Measurements from ENCODE around the gene ACSF2.

The ACSF2 gene

DNA sequence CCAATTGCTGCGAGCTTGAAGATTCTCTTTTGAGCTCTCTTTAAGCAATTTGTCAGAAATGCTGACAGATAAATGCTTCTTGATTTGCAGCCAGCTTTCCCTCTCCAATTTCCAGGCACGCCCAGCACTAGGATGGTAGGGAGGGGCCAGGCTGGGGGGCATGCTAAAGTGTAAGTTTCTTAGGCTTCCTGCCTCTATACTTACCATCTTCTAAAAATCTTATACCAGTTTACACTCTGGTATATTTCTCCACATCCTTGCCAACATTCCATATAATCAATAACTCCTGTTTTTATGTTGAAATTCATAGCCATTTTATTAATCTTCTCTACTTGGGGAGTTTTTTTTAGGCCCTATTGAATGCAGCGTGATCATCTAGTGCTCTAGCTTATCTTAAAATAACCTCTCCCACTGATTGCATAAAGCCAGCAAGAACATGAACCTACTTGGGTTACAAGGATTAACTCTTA is 17.5 kb downstream of the ACSF2 start:
- no peaks in the 10 kb centered on the region for H3K9me2 ChIP-seq (replicated peaks; ENCODE audit: insufficient read depth, low read length)
- no peaks in the 10 kb centered on the region for H3F3A ChIP-seq (ENCODE audit: insufficient read depth)
- H3K79me2 ChIP-seq (ENCODE audit: insufficient read depth, low read length): no peaks in the 10 kb centered on the region
- H3K36me3 ChIP-seq (ENCODE audit: low read length): no peaks in the 10 kb centered on the region
- no peak overlapping the region for H3K9ac ChIP-seq (ENCODE audit: low read length)
- no peaks in the 10 kb centered on the region for H3K27me3 ChIP-seq (ENCODE audit: low read length)
- TF ChIP-seq, protein P1, sequence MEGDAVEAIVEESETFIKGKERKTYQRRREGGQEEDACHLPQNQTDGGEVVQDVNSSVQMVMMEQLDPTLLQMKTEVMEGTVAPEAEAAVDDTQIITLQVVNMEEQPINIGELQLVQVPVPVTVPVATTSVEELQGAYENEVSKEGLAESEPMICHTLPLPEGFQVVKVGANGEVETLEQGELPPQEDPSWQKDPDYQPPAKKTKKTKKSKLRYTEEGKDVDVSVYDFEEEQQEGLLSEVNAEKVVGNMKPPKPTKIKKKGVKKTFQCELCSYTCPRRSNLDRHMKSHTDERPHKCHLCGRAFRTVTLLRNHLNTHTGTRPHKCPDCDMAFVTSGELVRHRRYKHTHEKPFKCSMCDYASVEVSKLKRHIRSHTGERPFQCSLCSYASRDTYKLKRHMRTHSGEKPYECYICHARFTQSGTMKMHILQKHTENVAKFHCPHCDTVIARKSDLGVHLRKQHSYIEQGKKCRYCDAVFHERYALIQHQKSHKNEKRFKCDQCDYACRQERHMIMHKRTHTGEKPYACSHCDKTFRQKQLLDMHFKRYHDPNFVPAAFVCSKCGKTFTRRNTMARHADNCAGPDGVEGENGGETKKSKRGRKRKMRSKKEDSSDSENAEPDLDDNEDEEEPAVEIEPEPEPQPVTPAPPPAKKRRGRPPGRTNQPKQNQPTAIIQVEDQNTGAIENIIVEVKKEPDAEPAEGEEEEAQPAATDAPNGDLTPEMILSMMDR (IDR thresholded peaks at IDR 0.05; ENCODE audit: insufficient read depth, low read length, poor library complexity, severe bottlenecking): no peak
- no peak for TF ChIP-seq EZH2phosphoT487 (conservative IDR thresholded peaks at IDR 0.05; ENCODE audit: low read length)
- H3K9me3 ChIP-seq (ENCODE audit: insufficient read depth, low read length): no peaks in the 10 kb centered on the region
- no peak overlapping the region for H2AFZ ChIP-seq (ENCODE audit: low read depth, low read length, severe bottlenecking)
- H4K20me1 ChIP-seq (ENCODE audit: low read depth, low read length): no peaks in the 10 kb centered on the region
- H3K27ac ChIP-seq (ENCODE audit: low read depth, low read length): no peak overlapping the region
- no peak overlapping the region for H3K4me3 ChIP-seq (ENCODE audit: insufficient read depth, low read length, poor library complexity, severe bottlenecking)
- no peak overlapping the region for H3K4me2 ChIP-seq (ENCODE audit: low read depth, low read length, poor library complexity, severe bottlenecking)

DNA sequence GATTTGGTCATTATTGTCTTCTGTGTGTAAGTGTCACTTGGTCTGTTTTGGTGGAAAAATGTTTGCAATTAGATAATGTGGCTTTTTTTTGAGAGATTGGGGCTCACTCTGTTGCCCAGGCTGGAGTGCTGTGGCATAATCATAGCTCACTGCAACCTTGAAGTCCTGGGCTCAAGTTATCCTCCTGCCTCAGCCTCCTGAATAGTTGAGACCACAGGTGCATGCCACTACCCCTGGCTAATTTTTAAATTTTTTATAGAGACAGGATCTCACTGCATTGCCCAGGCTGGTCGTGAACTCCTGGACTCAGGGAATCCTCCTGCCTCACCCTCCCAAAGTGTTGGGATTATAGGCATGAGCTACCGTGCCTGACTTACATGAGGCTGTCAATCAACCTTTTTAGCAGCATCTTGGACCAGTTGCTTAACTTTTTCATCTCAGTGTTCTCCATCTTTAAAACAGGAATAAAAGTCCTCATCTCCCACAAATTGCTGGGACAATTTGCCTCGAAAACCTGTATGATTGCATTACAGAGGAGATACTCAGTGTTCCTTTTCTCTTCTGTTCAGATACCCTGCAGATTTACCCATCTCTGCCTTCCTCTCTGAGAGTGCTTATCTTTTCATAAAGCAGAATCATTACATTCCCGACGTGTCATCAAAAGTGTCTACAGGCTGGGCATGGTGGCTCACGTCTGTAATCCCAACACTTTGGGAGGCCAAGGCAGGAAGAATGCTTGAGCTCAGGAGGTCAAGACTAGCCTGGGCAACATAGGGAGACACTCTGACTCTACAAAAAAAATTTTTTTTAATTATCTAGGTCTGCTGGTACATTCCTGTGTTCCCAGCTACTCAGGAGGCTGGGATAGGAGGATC is 19.1 kb downstream of the ACSF2 start:
- Histone ChIP-seq H2AFZ (ENCODE audit: low read depth, low read length, severe bottlenecking) (no peak overlapping the region), H3K4me2 (ENCODE audit: low read depth, low read length, poor library complexity, severe bottlenecking) (no peak overlapping the region), H3K27me3 (ENCODE audit: low read length) (no peaks in the 10 kb centered on the region), H3K27ac (ENCODE audit: low read depth, low read length) (no peak overlapping the region), H3K9me2 (replicated peaks; ENCODE audit: insufficient read depth, low read length) (no peaks in the 10 kb centered on the region), H3K4me3 (ENCODE audit: insufficient read depth, low read length, poor library complexity, severe bottlenecking) (no peak overlapping the region), H3K9ac (ENCODE audit: low read length) (no peak overlapping the region), H3K79me2 (ENCODE audit: insufficient read depth, low read length) (no peaks in the 10 kb centered on the region), H3K36me3 (ENCODE audit: low read length) (no peaks in the 10 kb centered on the region), H3F3A (ENCODE audit: insufficient read depth) (no peaks in the 10 kb centered on the region), H4K20me1 (ENCODE audit: low read depth, low read length) (no peaks in the 10 kb centered on the region), H3K9me3 (ENCODE audit: insufficient read depth, low read length) (no peaks in the 10 kb centered on the region)
- TF ChIP-seq EZH2phosphoT487 (conservative IDR thresholded peaks at IDR 0.05; ENCODE audit: low read length): no peak
- TF ChIP-seq, protein P1 (IDR thresholded peaks at IDR 0.05; ENCODE audit: insufficient read depth, low read length, poor library complexity, severe bottlenecking): no peak

DNA sequence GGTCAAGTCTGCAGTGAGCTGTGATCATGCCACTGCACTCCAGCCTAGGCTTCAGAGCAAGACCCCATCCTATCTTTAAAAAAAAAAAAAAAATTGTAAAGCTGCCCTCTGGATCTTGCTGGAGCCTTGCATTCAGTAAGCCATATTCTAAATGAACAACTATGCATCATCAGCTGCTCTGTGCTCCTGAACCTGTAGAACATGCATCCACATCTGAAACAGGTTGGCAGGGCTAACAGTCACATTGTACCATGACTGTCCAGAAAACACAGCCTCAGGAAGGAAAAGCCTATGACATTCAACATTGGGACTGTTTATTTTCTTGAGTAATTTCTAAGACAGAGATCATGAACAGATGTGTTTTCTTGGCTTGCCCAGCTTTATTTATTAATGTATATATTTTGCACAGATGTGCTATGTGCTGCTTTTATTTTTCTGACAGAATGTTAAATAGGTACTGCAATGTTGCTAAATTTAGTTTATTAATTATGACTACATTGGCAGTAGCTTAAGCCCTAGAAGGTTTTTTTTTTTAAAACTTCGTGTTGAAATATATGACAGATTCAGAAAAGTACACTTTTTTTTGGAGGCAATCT is 19.8 kb downstream of the ACSF2 start:
- Histone ChIP-seq H3K4me3 (ENCODE audit: insufficient read depth, low read length, poor library complexity, severe bottlenecking) (no peak overlapping the region), H3F3A (ENCODE audit: insufficient read depth) (no peaks in the 10 kb centered on the region), H3K4me2 (ENCODE audit: low read depth, low read length, poor library complexity, severe bottlenecking) (no peak overlapping the region), H3K27ac (ENCODE audit: low read depth, low read length) (no peak overlapping the region), H4K20me1 (ENCODE audit: low read depth, low read length) (no peaks in the 10 kb centered on the region), H3K27me3 (ENCODE audit: low read length) (no peaks in the 10 kb centered on the region), H3K9me2 (replicated peaks; ENCODE audit: insufficient read depth, low read length) (no peaks in the 10 kb centered on the region), H3K9me3 (ENCODE audit: insufficient read depth, low read length) (no peaks in the 10 kb centered on the region), H3K79me2 (ENCODE audit: insufficient read depth, low read length) (no peaks in the 10 kb centered on the region), H2AFZ (ENCODE audit: low read depth, low read length, severe bottlenecking) (no peak overlapping the region), H3K36me3 (ENCODE audit: low read length) (no peaks in the 10 kb centered on the region), H3K9ac (ENCODE audit: low read length) (no peak overlapping the region)
- no peak for TF ChIP-seq EZH2phosphoT487 (conservative IDR thresholded peaks at IDR 0.05; ENCODE audit: low read length)
- TF ChIP-seq, protein P1 (IDR thresholded peaks at IDR 0.05; ENCODE audit: insufficient read depth, low read length, poor library complexity, severe bottlenecking): no peak

All from SU-DHL-6 (cell line).